ENCODE data around the gene BTBD2.

The BTBD2 gene

GRCh38 chr19:2015608-2015950 lies at the start of gene BTBD2:
BTBD2 (minus strand) TSS chr19:2015714; CDS start chr19:2015703, 11 bp downstream.
- Histone ChIP-seq H3K4me3 (peak within 1 kb of the TSS; percentile 77), H3K4me2 (peak within 1 kb of the TSS; percentile 88), H3K9ac (peak within 1 kb of the TSS; percentile 83), H4K20me1 (peaks cover 26% of the 10 kb centered on the region), H3K36me3 (peaks cover 25% of the 10 kb centered on the region), H3K27ac (peak within 1 kb of the TSS; percentile 80), H3K27me3 (no peaks in the 10 kb centered on the region), H3K4me1 (peaks cover 48% of the 10 kb centered on the region), H3K9me3 (peaks cover 10% of the 10 kb centered on the region)
- no peak for TF ChIP-seq Cebpa-rat (IDR thresholded peaks at IDR 0.05)

GRCh38 chr19:2064788-2065524 lies 49.4 kb upstream of the BTBD2 start:
- no peak for TF ChIP-seq Cebpa-rat (IDR thresholded peaks at IDR 0.05)
- no peaks in the 10 kb centered on the region for H3K9me3 ChIP-seq
- no peaks in the 10 kb centered on the region for H3K36me3 ChIP-seq
- H3K27me3 ChIP-seq, result no peaks in the 10 kb centered on the region
- no peaks in the 10 kb centered on the region for H4K20me1 ChIP-seq
- H3K9ac ChIP-seq, result no peak overlapping the region
- H3K4me3 ChIP-seq, result no peak overlapping the region
- H3K27ac ChIP-seq, result peak overlapping the region; percentile 37
- peak overlapping the region; percentile 93 for H3K4me2 ChIP-seq
- peaks cover 69% of the 10 kb centered on the region for H3K4me1 ChIP-seq

- Histone ChIP-seq H3K27me3 (no peaks in the 10 kb centered on the region), H3K4me2 (peak overlapping the region; percentile 93), H3K36me3 (no peaks in the 10 kb centered on the region), H3K9me3 (no peaks in the 10 kb centered on the region), H4K20me1 (no peaks in the 10 kb centered on the region), H3K4me3 (no peak overlapping the region), H3K27ac (peak overlapping the region; percentile 37), H3K4me1 (peaks cover 69% of the 10 kb centered on the region), H3K9ac (no peak overlapping the region)
- no peak for TF ChIP-seq Cebpa-rat (IDR thresholded peaks at IDR 0.05)
Observed at GRCh38 chr19:2064395-2064787, 48.9 kb upstream of the BTBD2 start.

- Histone ChIP-seq H3K4me2 (peak overlapping the region; percentile 93), H3K9me3 (no peaks in the 10 kb centered on the region), H3K4me1 (peaks cover 71% of the 10 kb centered on the region), H3K36me3 (no peaks in the 10 kb centered on the region), H3K27ac (no peak overlapping the region), H3K9ac (no peak overlapping the region), H3K27me3 (no peaks in the 10 kb centered on the region), H3K4me3 (no peak overlapping the region), H4K20me1 (no peaks in the 10 kb centered on the region)
- TF ChIP-seq Cebpa-rat (IDR thresholded peaks at IDR 0.05), result no peak
Observed at GRCh38 chr19:2063824-2064223, 48.3 kb upstream of the BTBD2 start.

- H4K20me1 ChIP-seq, result no peaks in the 10 kb centered on the region
- no peaks in the 10 kb centered on the region for H3K36me3 ChIP-seq
- H3K4me2 ChIP-seq, result peak overlapping the region; percentile 93
- no peaks in the 10 kb centered on the region for H3K27me3 ChIP-seq
- TF ChIP-seq Cebpa-rat (IDR thresholded peaks at IDR 0.05), result no peak
- no peak overlapping the region for H3K4me3 ChIP-seq
- peak overlapping the region; percentile 88; the same call in 1 of the 2 replicates for H3K9ac ChIP-seq
- H3K4me1 ChIP-seq, result peaks cover 73% of the 10 kb centered on the region
- H3K9me3 ChIP-seq, result no peaks in the 10 kb centered on the region
- H3K27ac ChIP-seq, result no peak overlapping the region; the same call in 1 of the 2 replicates
Observed at GRCh38 chr19:2062770-2063169, 47.3 kb upstream of the BTBD2 start.

- H3K27me3 ChIP-seq, result no peaks in the 10 kb centered on the region
- peak overlapping the region; percentile 93 for H3K4me2 ChIP-seq
- no peak for TF ChIP-seq Cebpa-rat (IDR thresholded peaks at IDR 0.05)
- no peaks in the 10 kb centered on the region for H4K20me1 ChIP-seq
- H3K27ac ChIP-seq, result peak overlapping the region; percentile 92
- H3K4me3 ChIP-seq, result peak overlapping the region; percentile 75
- peaks cover 73% of the 10 kb centered on the region for H3K4me1 ChIP-seq
- H3K9me3 ChIP-seq, result no peaks in the 10 kb centered on the region
- H3K9ac ChIP-seq, result peak overlapping the region; percentile 88
- no peaks in the 10 kb centered on the region for H3K36me3 ChIP-seq
Observed at GRCh38 chr19:2062389-2062729, 46.8 kb upstream of the BTBD2 start.

GRCh38 chr19:2061495-2062388 lies 46.2 kb upstream of the BTBD2 start:
- Histone ChIP-seq H3K4me2 (peak overlapping the region; percentile 99), H3K4me3 (peak overlapping the region; percentile 75), H3K27ac (peak overlapping the region; percentile 92), H3K27me3 (no peaks in the 10 kb centered on the region), H4K20me1 (no peaks in the 10 kb centered on the region), H3K9me3 (no peaks in the 10 kb centered on the region), H3K4me1 (peaks cover 78% of the 10 kb centered on the region), H3K9ac (peak overlapping the region; percentile 88), H3K36me3 (no peaks in the 10 kb centered on the region)
- no peak for TF ChIP-seq Cebpa-rat (IDR thresholded peaks at IDR 0.05)

GRCh38 chr19:2060884-2061494 lies 45.5 kb upstream of the BTBD2 start:
- Histone ChIP-seq H3K27ac (peak overlapping the region; percentile 92), H3K36me3 (no peaks in the 10 kb centered on the region), H3K9ac (peak overlapping the region; percentile 88), H3K4me1 (peaks cover 83% of the 10 kb centered on the region), H4K20me1 (no peaks in the 10 kb centered on the region), H3K4me2 (peak overlapping the region; percentile 99), H3K4me3 (peak overlapping the region; percentile 75), H3K27me3 (no peaks in the 10 kb centered on the region), H3K9me3 (no peaks in the 10 kb centered on the region)
- TF ChIP-seq Cebpa-rat (IDR thresholded peaks at IDR 0.05), result no peak

- Histone ChIP-seq H3K4me2 (peak overlapping the region; percentile 99), H3K9me3 (no peaks in the 10 kb centered on the region), H3K36me3 (no peaks in the 10 kb centered on the region), H3K9ac (peak overlapping the region; percentile 88), H3K4me1 (peaks cover 91% of the 10 kb centered on the region), H3K4me3 (peak overlapping the region; percentile 75), H3K27me3 (no peaks in the 10 kb centered on the region), H4K20me1 (no peaks in the 10 kb centered on the region), H3K27ac (peak overlapping the region; percentile 92)
- no peak for TF ChIP-seq Cebpa-rat (IDR thresholded peaks at IDR 0.05)
Observed at GRCh38 chr19:2059422-2060201, 44.1 kb upstream of the BTBD2 start.

Data from BLaER1 (cell line).